ENCODE measurements around the gene MYOG. TPM values are rescaled to one million over a fixed set of nuclear protein-coding genes. Genes with fewer than 3 reads are reported as not detected.
A peak's percentile ranks its signal among the peaks of the same experiment; 100 is the strongest.

MYOG gene
- not detected for total RNA-seq

DNA sequence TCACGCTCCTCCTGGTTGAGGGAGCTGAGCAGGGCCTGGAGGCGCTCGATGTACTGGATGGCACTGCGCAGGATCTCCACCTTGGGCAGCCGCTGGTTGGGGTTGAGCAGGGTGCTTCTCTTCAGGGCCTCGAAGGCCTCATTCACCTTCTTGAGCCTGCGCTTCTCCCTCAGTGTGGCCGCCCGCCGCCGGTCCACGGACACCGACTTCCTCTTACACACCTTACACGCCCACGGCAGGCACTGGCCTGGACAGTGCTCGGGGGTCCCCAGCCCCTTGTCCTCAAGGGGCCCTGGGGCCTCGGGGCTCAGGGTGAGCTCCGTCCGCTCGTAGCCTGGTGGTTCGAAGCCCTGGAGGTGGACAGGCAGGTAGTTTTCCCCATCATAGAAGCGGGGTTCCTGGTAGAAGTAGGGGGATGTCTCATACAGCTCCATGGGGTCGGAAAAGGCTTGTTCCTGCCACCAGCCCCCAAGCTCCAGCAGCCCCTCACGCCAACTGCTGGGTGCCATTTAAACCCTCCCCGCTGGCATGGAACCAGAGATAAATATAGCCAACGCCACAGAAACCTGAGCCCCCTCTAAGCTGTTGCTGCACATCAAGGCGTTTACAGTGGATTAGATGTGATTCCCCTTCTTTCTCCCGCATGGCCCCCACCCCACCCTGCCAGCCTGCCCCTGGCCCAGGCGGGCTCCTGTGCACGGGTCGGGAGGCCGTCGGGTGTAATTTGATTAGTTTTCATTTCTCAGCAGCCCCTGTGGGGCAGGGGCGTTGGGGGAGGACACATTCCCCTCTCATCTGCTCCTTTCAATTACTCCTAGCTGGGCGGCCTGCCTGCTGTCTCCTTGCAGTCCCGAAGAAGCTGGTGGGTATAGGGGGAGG, at the start of gene MYOG:
Gene MYOG, minus strand, starts transcription at position 485 of the 879 bp plus-strand sequence. Its CDS starts 51 bp downstream, at position 434.
- ATAC-seq (no peak), DNase-seq (no peak)
- H3K4me3 Mint-ChIP-seq = no peak within 1 kb of the TSS
- H3K4me1 Mint-ChIP-seq = no peaks in the 10 kb centered on the region
- H3K9me3 Mint-ChIP-seq (ENCODE audit: low read depth) = no peaks in the 10 kb centered on the region
- no peaks in the 10 kb centered on the region for H3K36me3 Mint-ChIP-seq (ENCODE audit: low read depth)
- peaks cover 6% of the 10 kb centered on the region for H3K27me3 Mint-ChIP-seq
- intact Hi-C loops (cut with DNase I, micrococcal nuclease) = no loop called here
- no peak within 1 kb of the TSS for H3K27ac Mint-ChIP-seq
- POLR2A ChIA-PET = no interaction called here
- CTCF ChIA-PET = interaction anchor here (0.5 to 2.8 kb wide), 4 partner anchors 8 to 86 kb away, joined by 3 to 14 read pairs (median 4); no protein-coding TSS in a partner anchor

DNA sequence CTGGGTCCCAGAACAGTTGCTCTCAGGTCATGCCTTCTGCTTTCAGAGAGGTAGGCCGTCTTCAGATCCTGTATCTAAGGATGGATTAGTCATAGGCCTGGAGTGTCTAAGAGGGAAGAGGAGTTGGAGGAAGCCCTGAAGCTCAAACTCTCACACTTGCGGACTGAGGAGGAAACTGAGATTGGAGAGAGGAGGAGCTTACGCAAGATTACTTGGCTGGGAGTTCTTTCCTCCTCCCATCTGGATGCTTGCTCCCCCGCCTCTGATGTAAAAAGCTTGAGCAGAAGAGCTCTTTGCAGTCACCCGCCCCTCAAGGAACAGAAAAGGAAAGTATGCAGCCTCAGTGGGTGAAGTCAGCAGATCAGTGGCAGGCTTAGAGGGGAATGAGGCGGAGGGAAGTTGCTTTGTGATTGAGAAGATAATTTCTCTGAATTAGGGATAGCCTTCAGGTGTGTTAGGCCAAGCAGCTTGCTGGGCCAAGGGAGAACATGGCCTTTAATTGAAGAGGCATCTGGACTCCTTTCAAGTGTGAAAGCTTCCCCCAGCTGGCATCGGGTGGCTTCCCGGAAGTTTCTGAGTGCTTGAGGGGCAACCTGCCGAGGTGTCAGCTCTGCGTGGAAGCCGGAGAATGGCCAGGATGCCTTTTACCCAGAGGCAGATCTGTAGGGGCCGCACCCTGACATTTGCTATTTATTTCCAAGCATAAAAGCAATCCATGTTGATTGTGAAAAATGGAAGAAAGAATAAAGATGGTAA, 48.3 kb upstream of the MYOG start:
- no peak overlapping the region for H3K4me3 Mint-ChIP-seq
- intact Hi-C loops (cut with DNase I, micrococcal nuclease) = no loop called here

DNA sequence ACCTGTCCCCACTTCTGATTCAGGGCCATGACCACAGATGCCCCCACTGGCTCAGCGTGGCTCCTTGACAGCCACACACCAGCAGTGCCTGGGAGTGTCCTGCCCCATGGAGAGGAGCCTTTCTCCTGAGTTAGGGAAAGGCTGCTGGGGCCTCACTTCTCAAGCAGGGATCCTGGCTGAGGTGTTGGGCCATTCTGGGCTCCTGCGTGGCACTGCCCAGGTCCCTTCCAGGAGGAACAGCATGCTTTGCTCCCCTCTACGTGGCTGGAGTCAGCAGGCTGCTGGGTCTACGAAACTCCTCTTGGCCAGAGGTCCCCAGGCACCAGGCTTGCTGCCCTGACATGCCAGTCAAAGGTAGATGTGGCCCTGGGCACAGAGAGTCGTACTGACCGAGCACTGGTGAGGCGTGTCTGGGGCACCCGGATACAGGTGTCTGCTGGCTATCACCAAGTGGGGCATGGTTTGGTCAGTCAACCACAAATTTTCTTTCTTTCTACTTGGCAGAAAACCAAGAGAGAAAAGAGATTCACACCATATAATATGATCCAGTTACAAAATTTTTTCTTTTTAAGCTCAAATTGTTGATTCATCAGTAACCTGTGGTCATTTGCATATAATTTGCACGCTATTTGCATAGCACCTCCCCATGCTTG, 45.9 kb upstream of the MYOG start:
- DNase-seq (no peak), ATAC-seq (no peak)
- intact Hi-C loops (cut with DNase I, micrococcal nuclease) = no loop called here
- Mint-ChIP-seq H3K4me3 (no peak overlapping the region), H3K27ac (no peak overlapping the region), H3K36me3 (ENCODE audit: low read depth) (no peaks in the 10 kb centered on the region), H3K4me1 (peaks cover 14% of the 10 kb centered on the region), H3K27me3 (peaks cover 27% of the 10 kb centered on the region), H3K9me3 (ENCODE audit: low read depth) (no peaks in the 10 kb centered on the region)
- ChIA-PET CTCF (no interaction called here), POLR2A (no interaction called here)

More for the DNA sequence above, 48.3 kb upstream of the MYOG start:
- no peaks in the 10 kb centered on the region for H3K36me3 Mint-ChIP-seq (ENCODE audit: low read depth)
- ATAC-seq (no peak), DNase-seq (no peak)
- H3K9me3 Mint-ChIP-seq (ENCODE audit: low read depth) = no peaks in the 10 kb centered on the region
- H3K4me1 Mint-ChIP-seq = peaks cover 5% of the 10 kb centered on the region
- ChIA-PET POLR2A (no interaction called here), CTCF (interaction anchor here (0.7 to 1.0 kb wide), 3 partner anchors 15 to 230 kb away, joined by 3 to 4 read pairs (median 3); no protein-coding TSS in a partner anchor)
- peaks cover 11% of the 10 kb centered on the region for H3K27me3 Mint-ChIP-seq
- H3K27ac Mint-ChIP-seq = no peak overlapping the region

DNA sequence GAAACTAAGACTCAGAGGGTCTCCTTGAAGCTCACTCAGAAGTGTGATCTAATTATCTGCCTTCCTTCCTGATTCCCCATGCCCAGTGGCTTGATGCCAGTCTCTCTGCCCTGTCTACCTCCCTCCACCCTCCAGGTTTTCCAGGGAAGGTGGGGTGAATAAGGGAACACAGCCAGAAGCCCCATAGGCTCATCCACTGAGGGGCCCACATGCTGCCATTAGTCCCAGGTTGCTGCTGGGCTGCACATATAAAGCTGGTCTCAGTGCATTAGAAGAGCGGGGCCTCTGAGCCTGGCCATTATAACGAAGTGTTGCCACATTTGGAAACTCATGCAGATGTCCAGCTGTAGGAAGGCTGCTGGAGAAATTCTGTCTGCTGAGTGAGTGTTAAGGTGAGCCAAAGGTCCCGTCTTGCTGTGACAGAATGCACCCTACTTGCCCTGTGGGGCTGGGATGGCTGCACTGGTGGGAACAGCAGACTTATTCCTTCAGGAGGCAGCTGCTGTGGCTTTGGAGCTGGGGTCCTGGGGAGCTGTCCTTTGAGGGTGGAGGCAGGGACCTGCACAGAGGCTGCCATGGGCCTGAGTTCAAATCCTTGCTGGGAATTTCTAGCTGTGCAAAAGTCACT, 44.7 kb upstream of the MYOG start:
- intact Hi-C loops (cut with DNase I, micrococcal nuclease) = no loop called here
- no peaks in the 10 kb centered on the region for H3K36me3 Mint-ChIP-seq (ENCODE audit: low read depth)
- POLR2A ChIA-PET = no interaction called here
- CTCF ChIA-PET = interaction anchor here (0.8 to 0.9 kb wide), 2 partner anchors 17 to 1665 kb away, joined by 3 to 4 read pairs; no protein-coding TSS in a partner anchor
- H3K9me3 Mint-ChIP-seq (ENCODE audit: low read depth) = no peaks in the 10 kb centered on the region
- peaks cover 9% of the 10 kb centered on the region for H3K4me1 Mint-ChIP-seq
- no peak for DNase-seq
- no peak overlapping the region for H3K4me3 Mint-ChIP-seq
- no peak overlapping the region for H3K27ac Mint-ChIP-seq
- peaks cover 33% of the 10 kb centered on the region for H3K27me3 Mint-ChIP-seq
- ATAC-seq = no peak

GRCh38 chr1:203129501-203130231, 43.9 kb upstream of the MYOG start:
- Mint-ChIP-seq H3K4me3 (no peak overlapping the region), H3K27ac (no peak overlapping the region), H3K36me3 (ENCODE audit: low read depth) (no peaks in the 10 kb centered on the region), H3K9me3 (ENCODE audit: low read depth) (no peaks in the 10 kb centered on the region), H3K27me3 (peaks cover 40% of the 10 kb centered on the region), H3K4me1 (peaks cover 9% of the 10 kb centered on the region)
- CTCF ChIA-PET = interaction anchor here (0.6 to 0.9 kb wide), 3 partner anchors 12 to 1664 kb away, joined by 3 to 4 read pairs (median 4); no protein-coding TSS in a partner anchor
- no peak for DNase-seq
- no peak for ATAC-seq
- intact Hi-C loops (cut with DNase I, micrococcal nuclease) = no loop called here
- POLR2A ChIA-PET = no interaction called here

DNA sequence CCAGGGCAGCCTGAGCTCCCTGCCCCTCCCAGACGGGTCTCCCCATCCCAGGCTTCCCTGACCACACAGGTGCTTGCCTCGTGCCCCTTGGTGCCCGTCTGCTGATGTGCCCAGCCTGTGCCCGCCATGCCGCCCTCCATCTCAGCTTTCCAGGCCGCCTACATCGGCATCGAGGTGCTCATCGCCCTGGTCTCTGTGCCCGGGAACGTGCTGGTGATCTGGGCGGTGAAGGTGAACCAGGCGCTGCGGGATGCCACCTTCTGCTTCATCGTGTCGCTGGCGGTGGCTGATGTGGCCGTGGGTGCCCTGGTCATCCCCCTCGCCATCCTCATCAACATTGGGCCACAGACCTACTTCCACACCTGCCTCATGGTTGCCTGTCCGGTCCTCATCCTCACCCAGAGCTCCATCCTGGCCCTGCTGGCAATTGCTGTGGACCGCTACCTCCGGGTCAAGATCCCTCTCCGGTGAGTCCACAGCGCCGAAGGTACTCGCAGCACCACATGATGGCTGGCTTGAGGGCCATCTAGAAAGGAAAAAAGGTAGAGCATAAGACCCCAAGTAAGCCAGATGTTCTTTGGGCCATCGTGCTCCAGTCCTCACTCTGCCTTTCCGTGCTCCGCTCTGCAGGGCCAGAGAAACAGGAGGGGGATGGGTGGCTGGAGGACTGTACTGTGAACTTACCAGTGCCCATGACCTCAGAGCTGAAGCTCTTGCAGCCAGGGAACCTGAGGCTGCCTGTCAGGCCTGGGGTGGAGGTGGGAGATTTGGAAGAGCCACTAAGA, 43.1 kb upstream of the MYOG start:
- peaks cover 9% of the 10 kb centered on the region for H3K4me1 Mint-ChIP-seq
- DNase-seq (no peak), ATAC-seq (no peak)
- H3K9me3 Mint-ChIP-seq (ENCODE audit: low read depth) = no peaks in the 10 kb centered on the region
- intact Hi-C loops (cut with DNase I, micrococcal nuclease) = no loop called here
- ChIA-PET CTCF (interaction anchor here (0.6 to 2.0 kb wide), 4 partner anchors 11 to 90 kb away, joined by 4 to 8 read pairs (median 6); no protein-coding TSS in a partner anchor), POLR2A (no interaction called here)
- no peak overlapping the region for H3K4me3 Mint-ChIP-seq
- H3K36me3 Mint-ChIP-seq (ENCODE audit: low read depth) = no peaks in the 10 kb centered on the region
- H3K27ac Mint-ChIP-seq = no peak overlapping the region
- peaks cover 43% of the 10 kb centered on the region for H3K27me3 Mint-ChIP-seq

GRCh38 chr1:203128431-203128715, 42.6 kb upstream of the MYOG start:
- peak; percentile 19 for ATAC-seq
- Mint-ChIP-seq H3K27ac (no peak overlapping the region), H3K4me3 (no peak overlapping the region), H3K27me3 (peaks cover 45% of the 10 kb centered on the region), H3K4me1 (peaks cover 9% of the 10 kb centered on the region), H3K9me3 (ENCODE audit: low read depth) (no peaks in the 10 kb centered on the region), H3K36me3 (ENCODE audit: low read depth) (no peaks in the 10 kb centered on the region)
- no peak for DNase-seq
- POLR2A ChIA-PET = no interaction called here
- CTCF ChIA-PET = interaction anchor here (1.2 to 2.0 kb wide), 3 partner anchors 10 to 89 kb away, joined by 4 to 8 read pairs (median 8); no protein-coding TSS in a partner anchor
- intact Hi-C loops (cut with DNase I, micrococcal nuclease) = no loop called here

- ChIA-PET POLR2A (no interaction called here), CTCF (interaction anchor here (0.8 to 2.2 kb wide), 9 partner anchors 10 to 98 kb away, joined by 3 to 8 read pairs (median 4); no protein-coding TSS in a partner anchor)
- H3K27ac Mint-ChIP-seq = no peak within 1 kb of the TSS
- H3K9me3 Mint-ChIP-seq (ENCODE audit: low read depth) = no peaks in the 10 kb centered on the region
- H3K36me3 Mint-ChIP-seq (ENCODE audit: low read depth) = no peaks in the 10 kb centered on the region
- H3K4me1 Mint-ChIP-seq = peaks cover 9% of the 10 kb centered on the region
- peak; percentile 53 for ATAC-seq
- peak; percentile 26 for DNase-seq
- no peak within 1 kb of the TSS for H3K4me3 Mint-ChIP-seq
- intact Hi-C loops (cut with DNase I, micrococcal nuclease) = no loop called here
- H3K27me3 Mint-ChIP-seq = peaks cover 45% of the 10 kb centered on the region
Observed at GRCh38 chr1:203127666-203128430, 42.0 kb upstream of the MYOG start, which contains the start of gene ADORA1. TSS of gene ADORA1 (plus strand) at chr1:203127726. CDS start at chr1:203128842, 1,116 bp downstream.

DNA sequence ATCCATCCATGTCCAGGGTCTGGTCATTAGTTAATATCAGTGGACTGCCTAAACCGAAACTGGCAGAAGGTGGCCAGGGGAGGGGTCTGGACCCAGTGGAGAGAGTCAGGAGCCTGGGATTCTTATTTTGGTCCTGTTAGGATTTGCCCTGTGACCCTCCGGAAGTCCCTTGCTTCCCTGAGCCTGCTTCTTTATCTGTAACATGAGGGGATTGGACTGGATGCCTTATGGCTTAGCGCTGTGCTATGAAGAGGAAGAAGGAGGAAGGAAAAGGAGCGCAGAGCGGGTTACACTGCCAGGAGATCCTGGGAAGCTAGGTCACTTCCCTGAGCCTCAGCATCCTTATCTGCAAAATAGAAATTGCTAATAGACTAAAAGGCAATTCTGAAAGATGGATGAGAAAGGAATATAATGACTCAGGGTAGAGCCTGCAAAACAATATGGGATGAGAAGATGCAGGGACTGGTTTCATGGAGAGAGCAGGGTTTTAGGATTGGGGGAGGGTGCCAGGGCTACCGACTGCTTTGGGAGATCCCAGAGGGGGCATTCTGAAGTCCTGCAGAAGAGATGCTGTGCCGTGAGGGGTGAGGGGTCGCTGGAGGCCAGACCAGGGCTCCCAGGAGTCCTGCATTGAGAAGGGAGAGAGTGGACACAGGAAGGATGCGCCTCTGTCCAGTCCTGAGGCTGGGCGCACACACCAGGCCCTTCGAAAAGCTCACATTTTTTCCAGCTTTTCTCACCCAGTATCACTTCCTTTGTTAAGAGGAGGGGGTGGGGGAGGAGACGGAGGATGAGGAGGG, 41.3 kb upstream of the MYOG start:
- Mint-ChIP-seq H3K4me1 (peaks cover 9% of the 10 kb centered on the region), H3K27me3 (peaks cover 47% of the 10 kb centered on the region), H3K36me3 (ENCODE audit: low read depth) (no peaks in the 10 kb centered on the region), H3K27ac (no peak overlapping the region), H3K4me3 (no peak overlapping the region), H3K9me3 (ENCODE audit: low read depth) (no peaks in the 10 kb centered on the region)
- POLR2A ChIA-PET = no interaction called here
- ATAC-seq (no peak), DNase-seq (no peak)
- intact Hi-C loops (cut with DNase I, micrococcal nuclease) = no loop called here
- CTCF ChIA-PET = interaction anchor here (0.8 to 2.2 kb wide), 8 partner anchors 9 to 97 kb away, joined by 3 to 8 read pairs (median 4); no protein-coding TSS in a partner anchor

All from activated CD4-positive, alpha-beta T cell treated with anti-CD3 and anti-CD28 coated beads for 36 hours (primary cell).